ENCODE results near the gene SHISA6. TPM values are rescaled to one million over a fixed set of nuclear protein-coding genes. Genes with fewer than 3 reads are reported as not detected.

The SHISA6 gene
- polyA plus RNA-seq, 1 donor from 2014 or later = 1.8 TPM

GRCh38 chr17:11589716-11590115 is 348.7 kb downstream of the SHISA6 start:
- Histone ChIP-seq H3K9ac (ENCODE audit: low read length) (no peak overlapping the region), H2AFZ (ENCODE audit: low read depth, low read length) (no peak overlapping the region), H3K27ac (ENCODE audit: low read length) (no peak overlapping the region), H3K9me3 (ENCODE audit: low read length) (no peaks in the 10 kb centered on the region), H3F3A (ENCODE audit: insufficient read depth, low read length, poor library complexity, severe bottlenecking) (no peaks in the 10 kb centered on the region), H3K4me3 (ENCODE audit: low read length) (no peak overlapping the region), H3K9me2 (ENCODE audit: insufficient read depth, low read length) (no peaks in the 10 kb centered on the region), H3K36me3 (ENCODE audit: insufficient read depth, low read length) (no peaks in the 10 kb centered on the region), H3K4me2 (ENCODE audit: low read length) (no peak overlapping the region), H3K79me2 (replicated peaks; ENCODE audit: insufficient read depth, low read length) (no peaks in the 10 kb centered on the region), H3K27me3 (ENCODE audit: insufficient read depth, low read depth, low read length) (no peaks in the 10 kb centered on the region), H4K20me1 (ENCODE audit: insufficient read depth) (no peaks in the 10 kb centered on the region)
- TF ChIP-seq POLR2AphosphoS5 (IDR thresholded peaks at IDR 0.05) = no peak
- no peak for TF ChIP-seq TAF1 (IDR thresholded peaks at IDR 0.05; ENCODE audit: low read depth)
- no peak for TF ChIP-seq CTCF (IDR thresholded peaks at IDR 0.05; ENCODE audit: poor library complexity, severe bottlenecking)
- no peak for TF ChIP-seq MXI1 (conservative IDR thresholded peaks at IDR 0.05; ENCODE audit: poor library complexity, severe bottlenecking)
- no peak for TF ChIP-seq REST (IDR thresholded peaks at IDR 0.05; ENCODE audit: borderline replicate concordance)
- TF ChIP-seq SMC3 (conservative IDR thresholded peaks at IDR 0.05; ENCODE audit: poor library complexity) = no peak
- no peak for TF ChIP-seq EP300 (conservative IDR thresholded peaks at IDR 0.05; ENCODE audit: poor library complexity, severe bottlenecking)
- no peak for TF ChIP-seq EZH2 (IDR thresholded peaks at IDR 0.05; ENCODE audit: borderline replicate concordance, insufficient read depth, low read length, poor library complexity, severe bottlenecking)
- no peak for TF ChIP-seq RAD21 (conservative IDR thresholded peaks at IDR 0.05)

- H3K4me3 ChIP-seq (ENCODE audit: low read length) = peak within 1 kb of the TSS; percentile 87
- no peaks in the 10 kb centered on the region for H3K36me3 ChIP-seq (ENCODE audit: insufficient read depth, low read length)
- H3F3A ChIP-seq (ENCODE audit: insufficient read depth, low read length, poor library complexity, severe bottlenecking) = no peaks in the 10 kb centered on the region
- no peaks in the 10 kb centered on the region for H4K20me1 ChIP-seq (ENCODE audit: insufficient read depth)
- H3K79me2 ChIP-seq (replicated peaks; ENCODE audit: insufficient read depth, low read length) = no peaks in the 10 kb centered on the region
- H3K4me2 ChIP-seq (ENCODE audit: low read length) = peak within 1 kb of the TSS; percentile 82
- peak; percentile 96 for TF ChIP-seq MXI1 (conservative IDR thresholded peaks at IDR 0.05; ENCODE audit: poor library complexity, severe bottlenecking)
- no peak for TF ChIP-seq EZH2 (IDR thresholded peaks at IDR 0.05; ENCODE audit: borderline replicate concordance, insufficient read depth, low read length, poor library complexity, severe bottlenecking)
- peak; percentile 71 for TF ChIP-seq POLR2AphosphoS5 (IDR thresholded peaks at IDR 0.05)
- TF ChIP-seq EP300 (conservative IDR thresholded peaks at IDR 0.05; ENCODE audit: poor library complexity, severe bottlenecking) = peak; percentile 63
- TF ChIP-seq RAD21 (conservative IDR thresholded peaks at IDR 0.05) = peak; percentile 42
- TF ChIP-seq REST (IDR thresholded peaks at IDR 0.05; ENCODE audit: borderline replicate concordance) = peak; percentile 64
- TF ChIP-seq CTCF (IDR thresholded peaks at IDR 0.05; ENCODE audit: poor library complexity, severe bottlenecking) = no peak
- TF ChIP-seq SMC3 (conservative IDR thresholded peaks at IDR 0.05; ENCODE audit: poor library complexity) = peak; percentile 51
- peak; percentile 44 for TF ChIP-seq TAF1 (IDR thresholded peaks at IDR 0.05; ENCODE audit: low read depth)
- H3K27ac ChIP-seq (ENCODE audit: low read length) = peak within 1 kb of the TSS; percentile 71
- no peaks in the 10 kb centered on the region for H3K27me3 ChIP-seq (ENCODE audit: insufficient read depth, low read depth, low read length)
- H2AFZ ChIP-seq (ENCODE audit: low read depth, low read length) = peak within 1 kb of the TSS; percentile 65
- H3K9ac ChIP-seq (ENCODE audit: low read length) = peak within 1 kb of the TSS; percentile 73
- H3K9me2 ChIP-seq (ENCODE audit: insufficient read depth, low read length) = no peaks in the 10 kb centered on the region
- no peaks in the 10 kb centered on the region for H3K9me3 ChIP-seq (ENCODE audit: low read length)
Observed at GRCh38 chr17:11598274-11599221, 357.5 kb downstream of the SHISA6 start, which contains the start of gene DNAH9. Gene DNAH9, plus strand, starts transcription at chr17:11598470. Its CDS starts 29 bp downstream, at chr17:11598499.
